GM19328 (cell line): ENCODE measurements around the gene PTPRN2.
"Not testable (repeated sequence)": the region's sequence is repeated elsewhere in the genome, so short reads cannot be mapped to it uniquely, and the experiment has no call there.

ENCODE experiments used
- ATAC-seq: cut with Tn5 transposase; IDR thresholded peaks from one replicate; pipeline ENCODE4 v1.9.1; 2021; ENCODE audit warnings: mild to moderate bottlenecking, moderate library complexity; ENCODE audit not compliant: unreplicated experiment

PTPRN2 gene

DNA sequence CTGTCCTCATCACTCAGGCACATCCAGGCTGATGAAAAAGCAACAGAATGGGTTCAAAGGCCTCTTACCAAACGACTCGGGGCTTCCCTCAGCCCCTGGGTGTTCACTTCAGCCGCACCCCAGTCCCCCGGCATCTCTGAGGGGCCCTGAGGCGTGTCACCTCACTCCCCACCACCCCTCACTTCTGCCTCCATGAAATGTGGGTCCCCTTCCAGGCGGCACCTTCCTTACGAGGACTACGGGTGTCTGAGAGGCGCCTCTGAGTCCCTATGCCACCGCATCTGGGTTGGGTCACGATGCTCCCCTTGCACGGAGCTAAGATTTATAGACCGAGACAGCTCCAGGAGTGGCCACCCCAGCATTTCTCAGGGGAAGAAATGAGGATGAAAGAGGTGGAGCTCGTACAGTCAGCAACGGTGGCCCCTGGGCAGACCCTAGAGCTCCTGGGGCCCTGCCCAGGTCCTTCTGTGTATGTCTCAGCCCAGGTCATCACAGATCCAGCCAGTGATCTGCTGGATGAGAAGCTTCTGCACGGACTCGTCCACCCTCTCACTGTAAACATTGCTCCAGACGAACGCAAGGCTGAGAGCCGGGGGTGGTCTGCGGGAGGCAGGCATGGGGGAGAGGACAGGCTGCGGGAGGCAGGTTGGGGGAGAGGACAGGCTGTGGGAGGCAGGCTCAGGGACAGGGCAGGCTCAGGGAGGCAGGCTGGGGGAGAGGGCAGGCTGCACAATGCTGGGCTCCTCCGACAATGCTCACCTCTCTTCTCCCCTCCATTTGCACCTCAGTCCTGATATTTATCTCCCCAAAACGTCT is 842.6 kb downstream of the PTPRN2 start:
- no peak for ATAC-seq

DNA sequence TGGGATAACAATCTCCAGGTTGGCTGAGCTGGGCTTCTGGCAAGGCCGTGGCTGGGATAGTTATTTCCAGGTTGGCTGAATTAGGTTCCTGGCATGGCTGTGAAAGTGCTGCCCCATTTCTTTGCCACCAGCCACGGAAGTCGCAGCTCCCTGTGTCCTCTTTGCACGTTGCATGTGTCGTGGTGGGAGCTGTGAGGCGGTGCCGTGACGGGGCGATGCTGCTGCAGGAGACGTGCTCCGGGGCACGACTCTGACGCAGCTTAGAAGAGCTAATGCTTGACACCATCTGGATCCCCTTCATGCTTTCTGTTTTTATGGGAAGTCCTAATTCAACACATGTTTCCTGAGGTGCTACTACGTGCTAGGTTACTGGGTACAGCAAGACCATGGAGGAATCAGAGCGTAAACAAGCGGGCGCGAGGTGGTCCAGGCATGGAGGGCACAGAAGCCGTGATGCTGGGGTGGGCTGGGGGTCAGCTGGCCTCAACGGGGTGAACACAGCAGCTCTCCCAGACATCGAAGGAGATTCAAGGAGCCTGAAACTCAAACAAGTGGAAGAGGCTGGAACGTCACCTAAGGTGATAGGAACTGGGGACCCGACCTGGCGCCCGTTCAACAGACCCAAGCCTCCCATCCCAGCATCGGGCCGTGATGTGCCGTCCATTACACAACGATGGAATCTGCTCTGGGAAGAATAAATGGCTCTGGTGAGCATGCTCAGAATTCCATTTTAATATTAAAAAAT is 843.7 kb downstream of the PTPRN2 start:
- no peak for ATAC-seq

GRCh38 chr7:157740251-157740798 is 847.3 kb downstream of the PTPRN2 start:
- no peak for ATAC-seq

DNA sequence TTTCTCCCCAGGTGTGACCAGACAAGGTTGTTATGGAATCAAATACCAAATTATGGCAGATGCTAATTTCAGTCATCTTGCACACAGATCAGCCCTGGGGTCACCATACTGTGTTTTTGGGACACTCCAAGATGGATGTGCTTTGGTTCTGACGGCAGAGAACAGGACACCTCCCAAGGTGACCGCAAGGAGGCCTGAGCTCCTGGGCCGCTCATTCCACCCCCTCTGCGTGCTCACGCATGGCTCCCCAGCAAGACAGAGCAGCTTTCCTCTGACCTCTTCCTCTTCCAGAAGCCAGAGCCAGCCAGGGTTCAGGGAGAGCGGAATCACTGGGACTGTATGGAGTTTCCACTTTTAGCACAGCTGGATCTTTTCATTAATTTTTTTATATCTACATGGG is 848.0 kb downstream of the PTPRN2 start:
- no peak for ATAC-seq

DNA sequence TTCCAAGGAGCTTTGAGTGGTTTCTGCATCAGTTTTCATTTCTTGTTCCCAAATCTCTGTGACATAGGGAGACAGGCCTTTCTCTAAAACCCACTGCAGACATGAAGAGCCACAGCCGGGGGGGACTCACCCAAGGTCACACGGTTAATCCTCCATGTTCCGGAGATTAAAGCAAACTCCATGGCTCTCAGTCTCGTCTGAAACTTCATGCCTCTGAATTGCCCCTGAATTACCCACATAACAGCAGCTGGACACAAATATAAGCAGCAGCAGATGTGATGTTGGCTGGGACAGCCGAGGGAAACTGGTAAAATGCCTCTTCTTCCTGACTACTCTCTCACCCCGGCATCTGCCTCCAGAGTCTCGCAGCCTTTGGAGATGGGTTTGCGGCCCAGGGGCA is 848.6 kb downstream of the PTPRN2 start:
- ATAC-seq = no peak

GRCh38 chr7:157738066-157738460 is 849.6 kb downstream of the PTPRN2 start:
- ATAC-seq = no peak

GRCh38 chr7:157737151-157738065 is 850.2 kb downstream of the PTPRN2 start:
- ATAC-seq = no peak

DNA sequence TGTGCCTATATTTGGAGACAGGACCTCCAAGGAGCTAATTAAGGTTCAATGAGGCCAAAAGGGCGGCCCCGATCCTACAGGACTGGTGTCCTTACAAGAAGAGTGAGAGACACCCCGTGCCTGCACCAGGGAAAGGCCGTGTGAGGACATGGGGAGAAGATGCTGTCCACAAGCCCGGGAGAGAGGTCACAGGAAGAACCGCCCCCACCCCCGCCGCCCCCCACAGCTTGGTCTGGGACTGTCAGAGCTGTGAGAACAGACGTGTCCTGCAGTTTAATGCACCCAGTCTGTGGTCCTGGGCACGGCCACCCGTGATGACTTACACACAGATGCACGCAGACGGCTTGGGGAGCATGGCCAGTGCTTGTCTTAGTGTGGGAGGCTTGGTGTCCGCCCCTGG is 851.3 kb downstream of the PTPRN2 start:
- ATAC-seq = no peak

GRCh38 chr7:157735826-157736225 is 851.8 kb downstream of the PTPRN2 start:
- ATAC-seq = no peak

- ATAC-seq = no peak
These were observed 852.7 kb downstream of the PTPRN2 start for GRCh38 chr7:157734676-157735640.

GRCh38 chr7:157733760-157734395 is 853.7 kb downstream of the PTPRN2 start:
- ATAC-seq = not testable (repeated sequence)

GRCh38 chr7:157731126-157731525 is 856.5 kb downstream of the PTPRN2 start:
- ATAC-seq = no peak

DNA sequence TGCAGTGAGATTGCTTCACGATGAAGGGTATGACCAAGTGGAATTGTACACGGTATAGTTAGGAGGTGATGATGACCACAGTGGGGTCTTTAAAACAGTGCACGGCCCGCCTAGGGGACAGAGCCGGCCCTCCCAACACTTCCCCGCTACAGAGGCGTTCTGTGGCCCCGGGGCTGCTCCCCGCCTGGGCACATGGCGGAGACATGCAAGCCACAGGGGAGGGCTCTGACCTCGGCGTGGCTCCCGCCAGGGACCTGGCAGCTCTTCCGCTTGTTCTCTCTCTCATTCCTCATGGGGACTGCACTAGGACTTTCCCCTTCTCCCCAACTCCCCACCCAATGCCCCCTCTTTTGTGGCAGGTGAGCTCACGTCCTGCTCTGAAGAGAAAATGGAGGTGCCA is 857.0 kb downstream of the PTPRN2 start:
- ATAC-seq = no peak

- ATAC-seq = no peak
These were observed 858.1 kb downstream of the PTPRN2 start for GRCh38 chr7:157729566-157729965.

GRCh38 chr7:157727964-157728615 is 859.5 kb downstream of the PTPRN2 start:
- ATAC-seq = no peak

DNA sequence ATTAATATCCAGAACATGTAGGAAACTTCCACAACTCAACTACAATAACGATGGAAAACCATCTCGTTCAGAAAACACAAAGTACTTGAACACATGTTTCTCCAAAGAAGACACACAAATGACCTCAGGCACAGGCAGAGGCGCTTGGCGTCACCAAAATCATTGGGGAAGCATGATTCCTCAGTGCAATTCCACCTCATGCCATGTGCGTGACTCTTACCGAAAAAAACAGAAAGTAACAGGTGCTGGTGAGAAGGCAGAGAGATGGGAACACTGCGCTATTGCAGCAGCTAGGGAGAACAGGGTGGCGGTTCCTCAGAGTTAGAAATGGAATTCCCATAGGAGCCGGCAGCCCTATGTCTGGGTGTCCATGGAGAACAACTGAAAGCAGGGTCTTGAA is 860.9 kb downstream of the PTPRN2 start:
- ATAC-seq = no peak

DNA sequence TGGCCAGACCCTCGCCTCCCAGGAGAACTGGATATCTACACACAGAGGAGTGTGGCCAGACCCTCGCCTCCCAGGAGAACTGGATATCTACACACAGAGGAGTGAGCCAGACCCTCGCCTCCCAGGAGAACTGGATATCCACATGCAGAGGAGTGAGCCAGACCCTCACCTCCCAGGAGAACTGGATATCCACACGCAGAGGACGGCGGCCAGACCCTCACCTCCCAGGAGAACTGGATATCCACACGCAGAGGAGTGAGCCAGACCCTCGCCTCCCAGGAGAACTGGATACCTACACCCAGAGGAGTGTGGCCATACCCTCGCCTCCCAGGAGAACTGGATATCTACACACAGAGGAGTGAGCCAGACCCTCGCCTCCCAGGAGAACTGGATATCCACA is 862.3 kb downstream of the PTPRN2 start:
- ATAC-seq = not testable (repeated sequence)

DNA sequence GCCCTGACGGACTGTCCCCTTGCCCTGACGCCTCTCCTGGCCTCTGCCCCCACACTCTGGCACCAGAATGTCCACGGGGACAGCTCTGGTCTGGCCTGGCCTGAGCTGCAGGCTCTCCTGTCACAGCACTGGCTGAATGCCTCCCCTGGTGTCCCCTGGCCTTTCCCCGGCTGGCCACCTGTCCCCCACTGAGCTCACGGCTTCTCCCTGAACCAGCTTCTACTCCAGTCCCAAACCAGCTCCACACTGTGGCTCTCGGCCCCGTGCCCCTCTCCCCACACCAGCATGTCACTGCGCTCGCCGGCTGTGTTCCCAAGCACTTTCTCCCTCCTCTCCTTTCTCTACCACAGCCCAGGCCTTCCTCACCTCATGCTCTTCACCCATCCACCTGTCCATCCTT is 864.4 kb downstream of the PTPRN2 start:
- no peak for ATAC-seq
